Measurements from ENCODE around the gene MKS1.

DNA sequence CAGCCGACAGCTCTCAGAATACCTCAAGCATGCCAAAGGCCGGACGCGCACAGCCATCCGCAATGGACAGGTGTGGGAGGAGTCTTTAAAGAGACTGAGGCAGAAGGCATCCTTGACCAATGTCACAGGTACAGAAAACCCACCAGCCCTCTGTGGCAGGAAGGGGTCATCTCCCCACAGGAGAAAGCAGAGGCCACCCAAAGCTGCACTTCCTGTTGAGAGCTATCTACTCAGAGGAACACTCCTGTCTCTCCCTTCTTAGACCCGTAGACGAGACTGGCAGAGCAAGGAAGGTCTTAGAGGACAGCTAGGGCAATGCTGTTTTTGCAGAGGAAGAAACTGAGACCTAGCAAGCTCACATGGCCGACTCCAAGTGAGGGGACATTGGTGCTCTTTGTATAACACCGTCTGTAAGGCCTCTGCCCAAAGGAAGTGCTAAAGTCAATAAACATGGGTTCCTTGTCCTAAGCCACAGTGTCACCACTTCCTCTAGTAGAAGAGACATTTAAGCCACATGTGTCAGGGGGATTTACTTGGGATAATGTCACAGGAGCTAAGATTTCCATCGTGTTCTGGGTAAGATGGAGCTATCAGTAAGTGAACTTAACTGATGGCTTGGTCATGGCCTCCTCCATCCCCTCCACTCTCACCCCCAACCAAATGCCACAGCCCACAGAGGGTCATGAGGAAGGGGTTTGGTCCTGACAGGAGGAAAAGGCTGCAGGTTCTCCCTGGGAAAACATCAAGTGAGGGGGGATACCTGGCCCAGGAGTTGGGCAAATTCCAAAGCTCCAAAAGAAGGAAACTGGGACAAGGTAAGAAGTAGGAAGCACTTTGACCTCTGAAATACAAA is 28.7 kb upstream of the MKS1 start:
- TF ChIP-seq POLR2A (IDR thresholded peaks at IDR 0.05; ENCODE audit: low read depth, low read length) (no peak), POLR2AphosphoS5 (IDR thresholded peaks at IDR 0.05; ENCODE audit: low read depth, low read length) (no peak)

Measured in GM12891 (cell line).